ENCODE data around the gene ALPK3.

The ALPK3 gene

GRCh38 chr15:84784262-84784661, 32.9 kb upstream of the ALPK3 start:
- H3K27ac ChIP-seq (ENCODE audit: low read depth, low read length), result peak overlapping the region; percentile 57
- H3K9me3 ChIP-seq (ENCODE audit: control insufficient read depth, insufficient read depth, low read length), result no peaks in the 10 kb centered on the region
- no peak overlapping the region for H3K9ac ChIP-seq (ENCODE audit: low read depth, low read length)
- peaks cover 5% of the 10 kb centered on the region; the same call in 1 of the 2 replicates for H3K4me1 ChIP-seq (ENCODE audit: control insufficient read depth, insufficient read depth, low read length)
- H3K4me3 ChIP-seq (ENCODE audit: low read depth, low read length), result no peak overlapping the region
- H3K27me3 ChIP-seq (ENCODE audit: control insufficient read depth, insufficient read depth, low read length), result no peaks in the 10 kb centered on the region
- H3K36me3 ChIP-seq (ENCODE audit: control insufficient read depth, insufficient read depth, low read length), result peaks cover 34% of the 10 kb centered on the region

DNA sequence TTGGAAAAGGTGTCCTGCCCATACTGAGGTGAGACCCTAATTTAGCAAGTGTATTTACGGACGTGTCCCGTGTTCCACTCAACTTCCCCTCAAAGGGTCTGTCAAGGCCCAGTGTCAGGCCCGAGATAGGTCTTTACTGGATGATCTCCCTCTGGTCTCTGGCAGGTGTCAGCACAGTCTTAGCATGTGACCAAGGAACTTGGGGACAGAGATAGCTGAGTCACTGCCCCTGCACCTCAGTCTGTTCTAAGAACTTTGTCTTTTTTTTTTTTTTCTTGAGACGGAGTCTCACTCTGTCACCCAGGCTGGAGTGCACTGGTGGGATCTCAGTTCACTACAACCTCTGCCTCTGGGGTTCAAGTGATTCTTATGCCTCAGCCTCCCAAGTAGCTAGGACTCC, 32.1 kb upstream of the ALPK3 start:
- H3K27me3 ChIP-seq (ENCODE audit: control insufficient read depth, insufficient read depth, low read length), result no peaks in the 10 kb centered on the region
- no peak overlapping the region for H3K4me3 ChIP-seq (ENCODE audit: low read depth, low read length)
- no peak overlapping the region for H3K27ac ChIP-seq (ENCODE audit: low read depth, low read length)
- peaks cover 9% of the 10 kb centered on the region for H3K4me1 ChIP-seq (ENCODE audit: control insufficient read depth, insufficient read depth, low read length)
- peaks cover 34% of the 10 kb centered on the region for H3K36me3 ChIP-seq (ENCODE audit: control insufficient read depth, insufficient read depth, low read length)
- no peak overlapping the region for H3K9ac ChIP-seq (ENCODE audit: low read depth, low read length)
- H3K9me3 ChIP-seq (ENCODE audit: control insufficient read depth, insufficient read depth, low read length), result no peaks in the 10 kb centered on the region

- H3K4me1 ChIP-seq (ENCODE audit: control insufficient read depth, insufficient read depth, low read length), result peaks cover 9% of the 10 kb centered on the region
- H3K27me3 ChIP-seq (ENCODE audit: control insufficient read depth, insufficient read depth, low read length), result no peaks in the 10 kb centered on the region
- no peaks in the 10 kb centered on the region for H3K9me3 ChIP-seq (ENCODE audit: control insufficient read depth, insufficient read depth, low read length)
- H3K36me3 ChIP-seq (ENCODE audit: control insufficient read depth, insufficient read depth, low read length), result peaks cover 39% of the 10 kb centered on the region
- H3K4me3 ChIP-seq (ENCODE audit: low read depth, low read length), result no peak overlapping the region
- no peak overlapping the region for H3K9ac ChIP-seq (ENCODE audit: low read depth, low read length)
- H3K27ac ChIP-seq (ENCODE audit: low read depth, low read length), result no peak overlapping the region
These were observed 28.7 kb upstream of the ALPK3 start for GRCh38 chr15:84788500-84788899.

DNA sequence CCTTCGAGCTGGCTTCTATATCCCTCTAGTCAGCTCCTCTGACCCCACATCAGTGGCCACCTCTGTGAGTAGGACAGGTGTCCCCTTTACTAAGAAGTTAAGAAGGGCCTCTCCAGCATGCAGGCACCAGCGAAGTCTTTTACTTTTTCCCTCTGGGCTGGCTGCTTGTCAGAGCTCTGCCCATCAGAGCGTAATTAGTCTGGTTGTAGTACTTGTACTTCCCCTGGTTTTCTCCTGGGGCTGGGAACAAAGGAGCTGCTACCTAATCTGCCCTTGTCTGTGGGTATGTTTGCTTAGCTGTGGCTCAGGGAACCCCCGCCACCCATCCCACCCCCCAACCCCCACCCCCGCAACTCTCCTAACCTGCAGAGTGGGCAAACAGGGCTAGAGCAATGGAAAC, 27.4 kb upstream of the ALPK3 start:
- Histone ChIP-seq H3K4me1 (ENCODE audit: control insufficient read depth, insufficient read depth, low read length) (peaks cover 4% of the 10 kb centered on the region), H3K4me3 (ENCODE audit: low read depth, low read length) (no peak overlapping the region), H3K27ac (ENCODE audit: low read depth, low read length) (peak overlapping the region; percentile 27), H3K36me3 (ENCODE audit: control insufficient read depth, insufficient read depth, low read length) (peaks cover 28% of the 10 kb centered on the region), H3K9me3 (ENCODE audit: control insufficient read depth, insufficient read depth, low read length) (no peaks in the 10 kb centered on the region), H3K27me3 (ENCODE audit: control insufficient read depth, insufficient read depth, low read length) (no peaks in the 10 kb centered on the region), H3K9ac (ENCODE audit: low read depth, low read length) (no peak overlapping the region)

GRCh38 chr15:84790676-84791075, 26.5 kb upstream of the ALPK3 start:
- H3K27ac ChIP-seq (ENCODE audit: low read depth, low read length), result no peak overlapping the region
- H3K9ac ChIP-seq (ENCODE audit: low read depth, low read length), result no peak overlapping the region
- H3K27me3 ChIP-seq (ENCODE audit: control insufficient read depth, insufficient read depth, low read length), result no peaks in the 10 kb centered on the region
- no peaks in the 10 kb centered on the region for H3K9me3 ChIP-seq (ENCODE audit: control insufficient read depth, insufficient read depth, low read length)
- H3K36me3 ChIP-seq (ENCODE audit: control insufficient read depth, insufficient read depth, low read length), result peaks cover 32% of the 10 kb centered on the region
- peaks cover 4% of the 10 kb centered on the region for H3K4me1 ChIP-seq (ENCODE audit: control insufficient read depth, insufficient read depth, low read length)
- no peak overlapping the region for H3K4me3 ChIP-seq (ENCODE audit: low read depth, low read length)

- Histone ChIP-seq H3K27me3 (ENCODE audit: control insufficient read depth, insufficient read depth, low read length) (no peaks in the 10 kb centered on the region), H3K27ac (ENCODE audit: low read depth, low read length) (no peak overlapping the region), H3K4me3 (ENCODE audit: low read depth, low read length) (no peak overlapping the region), H3K9me3 (ENCODE audit: control insufficient read depth, insufficient read depth, low read length) (no peaks in the 10 kb centered on the region), H3K4me1 (ENCODE audit: control insufficient read depth, insufficient read depth, low read length) (peaks cover 4% of the 10 kb centered on the region), H3K36me3 (ENCODE audit: control insufficient read depth, insufficient read depth, low read length) (peaks cover 32% of the 10 kb centered on the region), H3K9ac (ENCODE audit: low read depth, low read length) (no peak overlapping the region)
These were observed 25.4 kb upstream of the ALPK3 start for GRCh38 chr15:84791763-84792162.

GRCh38 chr15:84793431-84794161, 23.6 kb upstream of the ALPK3 start:
- Histone ChIP-seq H3K27me3 (ENCODE audit: control insufficient read depth, insufficient read depth, low read length) (no peaks in the 10 kb centered on the region), H3K36me3 (ENCODE audit: control insufficient read depth, insufficient read depth, low read length) (peaks cover 47% of the 10 kb centered on the region), H3K9me3 (ENCODE audit: control insufficient read depth, insufficient read depth, low read length) (no peaks in the 10 kb centered on the region), H3K27ac (ENCODE audit: low read depth, low read length) (no peak overlapping the region), H3K4me3 (ENCODE audit: low read depth, low read length) (no peak overlapping the region), H3K9ac (ENCODE audit: low read depth, low read length) (no peak overlapping the region), H3K4me1 (ENCODE audit: control insufficient read depth, insufficient read depth, low read length) (peaks cover 4% of the 10 kb centered on the region)

DNA sequence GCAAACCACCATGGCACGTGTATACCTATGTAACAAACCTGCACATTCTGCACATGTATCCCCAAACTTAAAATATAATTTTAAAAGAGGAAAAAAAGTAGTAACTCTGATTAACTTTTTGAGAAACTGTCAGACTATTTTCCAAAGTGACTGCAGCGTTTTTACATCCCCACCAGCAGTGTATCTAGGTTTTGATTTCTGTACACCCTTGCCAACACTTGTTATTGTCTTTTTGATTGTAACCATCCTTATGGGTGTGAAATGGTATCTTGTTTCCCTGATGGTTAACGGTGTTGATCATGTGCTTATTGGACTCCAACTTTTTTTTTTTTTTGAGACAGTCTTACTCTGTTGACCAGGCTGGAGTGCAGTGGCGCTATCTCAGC, 23.0 kb upstream of the ALPK3 start:
- Histone ChIP-seq H3K9me3 (ENCODE audit: control insufficient read depth, insufficient read depth, low read length) (no peaks in the 10 kb centered on the region), H3K27ac (ENCODE audit: low read depth, low read length) (no peak overlapping the region), H3K36me3 (ENCODE audit: control insufficient read depth, insufficient read depth, low read length) (peaks cover 53% of the 10 kb centered on the region), H3K9ac (ENCODE audit: low read depth, low read length) (no peak overlapping the region), H3K4me3 (ENCODE audit: low read depth, low read length) (no peak overlapping the region), H3K4me1 (ENCODE audit: control insufficient read depth, insufficient read depth, low read length) (peaks cover 4% of the 10 kb centered on the region), H3K27me3 (ENCODE audit: control insufficient read depth, insufficient read depth, low read length) (no peaks in the 10 kb centered on the region)

- Histone ChIP-seq H3K27me3 (ENCODE audit: control insufficient read depth, insufficient read depth, low read length) (no peaks in the 10 kb centered on the region), H3K4me1 (ENCODE audit: control insufficient read depth, insufficient read depth, low read length) (no peaks in the 10 kb centered on the region; the same call in 1 of the 2 replicates), H3K36me3 (ENCODE audit: control insufficient read depth, insufficient read depth, low read length) (peaks cover 63% of the 10 kb centered on the region), H3K4me3 (ENCODE audit: low read depth, low read length) (no peak overlapping the region), H3K9ac (ENCODE audit: low read depth, low read length) (no peak overlapping the region), H3K9me3 (ENCODE audit: control insufficient read depth, insufficient read depth, low read length) (no peaks in the 10 kb centered on the region), H3K27ac (ENCODE audit: low read depth, low read length) (no peak overlapping the region)
These were observed 22.0 kb upstream of the ALPK3 start for GRCh38 chr15:84795186-84795585.

GRCh38 chr15:84797212-84797611, 19.9 kb upstream of the ALPK3 start:
- Histone ChIP-seq H3K36me3 (ENCODE audit: control insufficient read depth, insufficient read depth, low read length) (peaks cover 66% of the 10 kb centered on the region), H3K27ac (ENCODE audit: low read depth, low read length) (no peak overlapping the region), H3K4me3 (ENCODE audit: low read depth, low read length) (no peak overlapping the region)

DNA sequence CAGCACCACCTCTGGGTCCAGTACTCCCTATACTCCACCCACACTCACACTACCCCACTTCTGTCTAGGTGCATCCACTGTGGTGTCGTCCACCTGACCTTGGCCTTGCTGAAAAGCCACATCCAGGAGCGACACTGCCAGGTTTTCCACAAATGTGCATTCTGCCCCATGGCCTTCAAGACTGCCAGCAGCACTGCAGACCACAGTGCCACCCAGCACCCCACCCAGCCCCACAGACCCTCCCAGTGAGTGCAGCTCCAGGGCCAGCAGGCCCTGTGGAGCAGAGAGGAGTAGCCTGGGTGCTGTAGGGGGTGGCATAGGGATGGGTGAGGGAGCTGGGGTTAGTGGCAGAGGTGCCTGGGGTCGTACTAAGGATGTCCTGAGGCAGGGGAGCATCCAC, 19.4 kb upstream of the ALPK3 start:
- no peaks in the 10 kb centered on the region for H3K27me3 ChIP-seq (ENCODE audit: control insufficient read depth, insufficient read depth, low read length)
- no peaks in the 10 kb centered on the region for H3K4me1 ChIP-seq (ENCODE audit: control insufficient read depth, insufficient read depth, low read length)
- H3K9me3 ChIP-seq (ENCODE audit: control insufficient read depth, insufficient read depth, low read length), result no peaks in the 10 kb centered on the region
- peaks cover 67% of the 10 kb centered on the region for H3K36me3 ChIP-seq (ENCODE audit: control insufficient read depth, insufficient read depth, low read length)
- H3K9ac ChIP-seq (ENCODE audit: low read depth, low read length), result no peak overlapping the region
- H3K4me3 ChIP-seq (ENCODE audit: low read depth, low read length), result no peak overlapping the region
- H3K27ac ChIP-seq (ENCODE audit: low read depth, low read length), result no peak overlapping the region

More at GRCh38 chr15:84797212-84797611, 19.9 kb upstream of the ALPK3 start:
- Histone ChIP-seq H3K4me1 (ENCODE audit: control insufficient read depth, insufficient read depth, low read length) (no peaks in the 10 kb centered on the region), H3K9ac (ENCODE audit: low read depth, low read length) (no peak overlapping the region), H3K9me3 (ENCODE audit: control insufficient read depth, insufficient read depth, low read length) (no peaks in the 10 kb centered on the region), H3K27me3 (ENCODE audit: control insufficient read depth, insufficient read depth, low read length) (no peaks in the 10 kb centered on the region)
